GM03348 (cell line): Measurements from ENCODE around the gene SH2D6.
"Not testable (repeated sequence)": the region's sequence is repeated elsewhere in the genome, so short reads cannot be mapped to it uniquely, and the experiment has no call there.

ENCODE experiments used
- DNase-seq: peaks from one replicate; pipeline ENCODE4 v3.0.0; 2012; ENCODE audit warnings: low spot score

Gene SH2D6

DNA sequence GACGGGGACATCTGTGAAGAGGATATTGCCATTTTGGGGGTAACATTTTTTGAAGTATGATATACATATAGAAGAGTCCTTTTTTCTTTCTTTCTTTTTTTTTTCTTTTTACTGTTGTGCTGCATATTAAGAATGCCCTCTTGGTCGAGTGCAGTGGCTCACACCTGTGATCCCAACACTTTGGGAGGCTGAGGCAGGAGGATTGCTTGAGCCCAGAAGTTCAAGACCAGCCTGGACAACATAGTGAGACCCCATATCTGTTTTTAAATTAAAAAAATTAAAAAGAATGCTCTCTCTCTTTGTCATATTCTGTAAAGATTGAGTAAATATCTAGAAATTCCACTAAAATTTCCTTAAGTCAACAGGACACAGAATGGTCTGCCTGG, 3.6 kb downstream of the SH2D6 start:
- no peak for DNase-seq

DNA sequence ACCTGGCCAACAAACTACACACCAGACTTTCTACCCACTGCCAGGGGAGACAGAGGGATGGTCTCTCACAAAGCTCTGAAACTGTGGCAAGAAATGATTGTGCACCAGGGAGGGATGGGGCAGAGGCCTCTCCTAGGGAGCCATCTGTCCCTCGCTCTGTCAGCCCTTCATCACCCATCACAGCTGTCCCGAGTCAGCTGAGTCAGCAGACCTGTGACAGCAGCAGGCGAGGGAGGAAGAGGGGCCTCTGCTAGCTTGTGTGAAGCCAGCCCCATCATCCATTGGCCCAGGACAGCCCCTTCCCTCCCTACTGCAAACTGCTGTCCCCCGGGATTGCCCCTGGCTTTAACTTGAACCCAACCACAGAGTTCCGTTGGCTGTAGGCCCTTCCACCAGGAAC, 5.0 kb downstream of the SH2D6 start:
- DNase-seq, result no peak

DNA sequence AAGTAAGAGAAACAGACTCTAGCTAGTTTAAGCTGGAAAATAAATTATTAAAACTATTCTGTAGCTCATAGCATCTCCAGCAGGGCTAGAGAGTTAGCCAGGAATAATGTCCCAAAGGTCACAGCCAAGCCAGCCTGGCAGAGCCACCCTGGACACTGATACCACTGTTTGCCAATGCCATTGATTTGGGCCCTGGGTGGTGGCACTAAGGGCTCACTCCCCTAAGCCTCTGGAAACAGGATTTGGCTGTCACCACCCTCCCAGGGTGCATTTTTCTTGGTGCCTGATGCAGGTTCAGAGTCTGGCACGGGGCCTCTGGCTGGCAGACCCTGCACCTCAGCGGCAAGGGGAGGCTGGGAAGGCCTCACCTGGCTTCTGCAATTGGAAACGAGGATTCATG, 7.1 kb downstream of the SH2D6 start:
- no peak for DNase-seq

DNA sequence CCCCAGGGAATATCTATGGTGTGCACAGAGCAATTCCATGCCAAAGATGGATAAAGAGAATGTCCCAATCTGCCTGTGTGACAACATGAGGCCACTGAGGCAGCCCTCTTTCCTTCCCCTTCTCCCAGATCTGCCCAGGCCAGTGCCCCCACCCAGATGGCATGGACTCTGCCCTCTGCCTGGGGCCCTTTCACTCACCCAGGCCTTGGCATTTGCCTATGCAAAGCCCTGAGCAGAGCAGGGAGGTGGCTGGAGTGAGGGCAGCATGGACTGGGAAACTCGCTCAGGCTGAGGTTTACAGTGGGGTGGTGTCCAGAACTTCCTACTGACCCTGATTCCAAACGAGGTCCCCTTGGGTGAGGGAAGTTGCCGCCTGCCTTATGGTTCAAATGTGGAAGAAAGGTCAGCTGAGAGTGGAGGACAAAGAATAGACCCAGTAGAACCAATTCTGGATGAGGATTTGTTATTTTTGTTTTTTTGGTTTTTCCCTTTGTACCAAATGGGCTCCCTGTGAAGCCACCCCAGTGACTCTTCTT, 8.9 kb downstream of the SH2D6 start:
- no peak for DNase-seq

DNA sequence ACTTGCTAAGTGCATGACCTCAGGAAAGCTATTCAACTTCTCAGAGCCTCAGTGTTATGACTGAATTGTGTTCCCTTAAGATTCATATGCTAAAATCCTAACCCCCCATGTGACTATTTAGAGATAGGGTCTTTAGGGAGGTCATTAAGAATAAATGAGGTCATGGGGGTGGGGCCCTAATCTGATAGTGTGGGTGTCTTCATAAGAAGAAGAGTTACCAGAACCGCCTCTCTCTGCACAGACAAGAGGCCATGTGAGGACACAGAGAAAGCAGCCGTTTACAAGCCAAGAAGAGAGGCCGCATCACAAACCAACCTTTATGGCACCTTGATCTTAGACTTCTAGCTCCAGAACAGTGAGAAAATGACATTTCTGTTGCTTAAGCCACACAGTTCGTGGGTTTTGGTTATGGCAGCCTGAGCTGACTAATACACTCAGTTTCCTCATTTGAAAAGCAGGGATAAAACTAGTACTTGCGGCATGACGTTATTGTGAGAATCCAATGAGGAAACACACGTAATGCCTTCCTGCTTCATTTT, 9.9 kb downstream of the SH2D6 start:
- DNase-seq, result no peak

DNA sequence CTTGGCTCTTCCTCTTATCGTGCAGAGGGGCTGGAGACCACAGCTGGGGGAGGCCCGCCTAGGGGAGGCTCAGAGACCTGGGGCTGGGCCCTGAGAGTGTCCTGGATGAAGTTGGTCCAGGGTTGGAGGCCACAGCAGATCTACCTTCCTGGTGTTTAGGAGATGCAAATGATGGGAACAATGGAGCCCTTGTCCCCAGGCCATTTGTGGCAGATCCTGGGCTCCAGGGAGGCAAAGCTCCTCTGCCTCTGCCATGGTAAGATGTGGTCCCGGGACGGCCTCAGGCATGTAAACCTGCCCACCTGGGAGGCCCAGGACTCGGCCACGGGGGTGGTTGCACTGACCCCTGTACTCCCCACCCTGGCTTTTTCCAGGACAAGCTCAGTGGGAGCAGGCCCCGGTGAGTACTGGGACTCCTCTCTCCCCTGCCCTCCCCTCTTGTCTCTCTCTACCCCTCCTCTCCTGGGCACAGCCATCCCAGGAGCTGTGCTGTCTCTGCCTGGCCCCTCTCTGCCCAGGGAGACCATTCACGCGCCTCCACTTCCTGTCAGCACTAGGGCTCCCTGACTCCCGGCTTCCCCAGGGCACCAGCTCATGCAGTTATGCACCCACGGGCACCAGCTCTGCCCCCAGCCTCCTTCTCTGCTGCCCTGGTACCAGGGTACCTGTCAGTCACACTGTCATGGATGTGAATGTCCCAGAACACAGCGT, 10.9 kb downstream of the SH2D6 start:
- DNase-seq, result no peak

DNA sequence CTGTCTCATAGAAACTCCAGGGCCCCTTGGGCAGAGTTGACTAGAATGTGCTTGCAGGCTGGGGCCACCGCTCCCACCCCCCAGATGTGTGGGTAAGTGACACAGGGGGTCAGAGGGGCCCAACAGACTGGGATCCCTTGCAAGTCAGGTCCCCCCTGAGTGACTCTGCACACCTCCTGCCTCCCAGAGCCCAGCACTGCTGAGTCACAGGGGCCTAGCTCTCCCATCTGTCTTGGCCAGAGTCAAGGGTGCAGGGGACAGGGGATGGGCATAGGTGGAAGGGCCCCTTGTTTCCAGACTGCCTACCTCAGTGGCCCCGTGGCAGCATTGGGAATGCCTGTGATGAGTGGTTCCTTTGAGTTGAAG, 11.4 kb downstream of the SH2D6 start:
- no peak for DNase-seq

DNA sequence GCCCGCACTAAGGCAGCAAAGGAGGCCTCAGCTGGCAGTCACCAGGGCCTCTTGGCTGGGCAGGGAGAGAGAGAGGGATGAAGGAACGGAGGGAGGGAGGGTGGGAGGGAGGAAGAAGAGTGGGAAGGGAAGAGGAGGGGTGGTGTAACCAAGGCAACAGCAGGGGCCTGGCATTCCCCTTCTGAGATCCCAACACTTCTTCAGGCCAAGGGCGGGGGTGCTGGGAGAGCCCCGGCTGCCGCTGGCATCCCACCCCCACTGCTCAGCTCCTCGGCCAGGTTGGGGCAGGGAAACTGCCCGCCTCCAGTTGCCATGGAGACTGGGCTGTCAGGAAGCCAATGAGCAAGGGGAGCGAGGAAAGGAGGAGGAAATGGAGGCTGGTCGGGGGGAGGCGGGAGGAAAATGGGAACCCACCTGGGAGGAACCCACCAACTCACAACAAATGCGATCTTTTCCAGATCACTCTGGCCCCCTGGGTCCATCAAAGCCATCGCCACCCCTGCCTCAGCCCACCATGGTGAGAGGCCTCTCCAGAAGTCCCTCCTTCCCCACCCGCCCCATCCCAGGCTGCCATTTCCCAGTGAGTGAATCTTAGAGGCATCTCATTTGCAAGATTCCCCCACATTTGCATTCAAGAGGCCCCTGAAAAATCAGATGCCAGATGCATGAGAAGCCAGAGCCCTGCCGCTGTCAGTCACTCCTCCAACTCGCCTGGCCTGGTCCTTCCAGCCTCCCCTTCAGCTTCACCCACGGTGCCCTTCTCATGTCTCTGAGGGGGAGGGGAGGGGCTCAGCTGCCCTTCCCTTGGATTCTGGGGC, 12.4 kb downstream of the SH2D6 start:
- DNase-seq, result no peak

DNA sequence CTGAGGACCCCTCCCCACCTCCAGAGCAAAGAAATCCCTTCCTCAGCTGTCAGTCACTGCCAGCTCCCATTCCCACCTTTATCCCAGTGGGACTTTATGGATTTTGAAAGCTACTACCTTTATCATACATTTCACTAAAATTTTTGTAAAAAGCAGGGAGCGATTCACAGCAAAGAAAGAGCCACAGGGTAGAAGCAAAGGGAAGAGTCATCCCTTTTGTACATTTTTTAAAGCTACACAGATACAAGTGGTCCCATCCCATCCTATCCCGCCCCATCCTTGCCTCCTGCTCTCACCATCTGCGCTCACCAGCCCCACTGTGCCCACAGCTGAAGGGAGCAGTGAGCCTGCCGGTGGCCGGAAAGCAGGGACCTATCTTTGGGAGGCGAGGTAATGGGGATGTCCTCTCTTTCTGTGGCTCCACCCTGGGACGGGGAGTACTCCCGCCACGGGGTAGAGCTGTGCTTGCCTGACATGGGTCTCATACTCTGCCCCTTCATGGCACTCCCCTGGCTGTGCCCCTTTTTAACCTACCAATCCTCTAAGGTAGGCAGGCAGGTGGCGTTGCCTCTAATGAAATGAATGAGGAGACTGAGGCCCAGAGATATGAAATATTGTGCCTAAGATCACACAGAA, 13.2 kb downstream of the SH2D6 start:
- no peak for DNase-seq

DNA sequence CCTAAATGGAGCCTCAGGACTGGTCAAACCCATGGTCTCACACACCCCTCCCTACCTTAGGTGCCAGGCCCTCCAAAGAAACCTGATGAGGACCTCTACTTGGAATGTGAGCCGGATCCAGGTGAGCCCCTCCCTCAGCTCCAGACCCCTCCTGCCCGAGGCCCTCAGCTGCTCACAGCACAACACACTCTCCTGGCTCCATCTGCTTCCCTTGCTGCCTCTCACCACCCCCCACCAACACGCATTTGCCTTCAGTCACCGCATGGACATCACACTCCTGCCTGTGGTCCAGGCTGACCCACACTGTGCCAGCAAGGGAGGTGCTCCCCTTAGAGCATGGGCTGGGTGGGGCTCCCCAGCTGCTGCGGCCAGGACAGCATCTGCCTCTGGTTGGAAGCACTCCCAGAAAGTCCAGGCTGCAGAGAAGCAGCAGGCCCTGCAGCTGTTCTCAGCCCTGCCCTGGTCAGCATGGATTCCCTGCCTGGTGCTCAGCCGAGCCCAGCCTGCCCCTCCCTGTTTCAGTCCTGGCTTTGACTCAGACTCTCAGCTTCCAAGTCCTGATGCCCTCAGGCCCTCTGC, 15.1 kb downstream of the SH2D6 start:
- peak; percentile 95 for DNase-seq

DNA sequence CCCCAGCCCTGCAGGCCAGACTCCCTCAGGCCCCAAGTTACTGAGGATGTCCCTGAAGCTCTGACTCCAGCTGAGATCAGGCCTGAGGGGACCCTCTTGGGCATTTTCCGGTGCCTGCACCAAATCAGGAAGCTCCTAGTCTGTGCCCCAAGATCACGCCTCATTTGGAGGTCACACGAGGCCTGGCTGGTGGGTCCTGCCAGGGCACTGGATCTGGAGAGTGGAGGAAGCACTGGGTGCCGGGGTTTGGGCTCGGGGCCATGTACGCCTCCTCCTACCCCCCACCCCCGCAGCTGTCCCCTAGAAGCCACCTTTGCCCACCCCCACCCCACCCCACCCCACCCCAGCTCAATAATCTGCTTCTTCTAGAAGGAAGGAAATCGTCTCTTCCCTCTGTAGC, 16.2 kb downstream of the SH2D6 start:
- DNase-seq, result no peak

DNA sequence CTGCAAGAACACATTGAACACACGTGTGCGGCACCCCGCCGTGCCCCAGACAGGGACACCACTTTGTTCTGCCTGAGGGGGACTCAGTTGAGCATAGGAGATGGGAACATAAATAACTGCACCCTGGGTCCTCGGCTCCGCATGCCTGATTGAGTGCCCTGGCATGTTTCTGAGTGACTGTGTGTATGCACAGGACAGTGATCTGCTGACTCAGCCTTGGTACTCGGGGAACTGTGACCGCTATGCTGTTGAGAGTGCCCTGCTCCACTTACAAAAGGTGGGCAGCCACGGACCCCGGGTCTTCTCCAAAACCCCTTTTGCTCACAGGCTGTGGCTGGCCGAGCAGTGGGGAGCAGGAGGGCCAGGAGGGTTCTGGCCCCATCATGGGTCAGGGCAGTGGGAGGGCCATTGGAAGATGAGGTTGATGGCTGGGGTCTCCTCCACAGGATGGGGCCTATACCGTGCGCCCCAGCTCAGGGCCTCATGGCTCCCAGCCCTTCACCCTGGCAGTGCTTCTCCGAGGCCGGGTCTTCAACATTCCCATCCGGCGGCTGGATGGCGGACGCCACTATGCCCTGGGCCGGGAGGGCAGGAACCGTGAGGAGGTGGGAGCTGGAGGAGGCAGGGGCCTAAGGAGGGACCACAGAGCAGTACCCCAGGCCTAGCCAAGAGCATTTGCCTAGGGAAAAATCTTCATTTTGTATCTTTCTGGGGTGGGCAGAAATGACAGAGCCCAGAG, 16.9 kb downstream of the SH2D6 start:
- DNase-seq, result no peak

DNA sequence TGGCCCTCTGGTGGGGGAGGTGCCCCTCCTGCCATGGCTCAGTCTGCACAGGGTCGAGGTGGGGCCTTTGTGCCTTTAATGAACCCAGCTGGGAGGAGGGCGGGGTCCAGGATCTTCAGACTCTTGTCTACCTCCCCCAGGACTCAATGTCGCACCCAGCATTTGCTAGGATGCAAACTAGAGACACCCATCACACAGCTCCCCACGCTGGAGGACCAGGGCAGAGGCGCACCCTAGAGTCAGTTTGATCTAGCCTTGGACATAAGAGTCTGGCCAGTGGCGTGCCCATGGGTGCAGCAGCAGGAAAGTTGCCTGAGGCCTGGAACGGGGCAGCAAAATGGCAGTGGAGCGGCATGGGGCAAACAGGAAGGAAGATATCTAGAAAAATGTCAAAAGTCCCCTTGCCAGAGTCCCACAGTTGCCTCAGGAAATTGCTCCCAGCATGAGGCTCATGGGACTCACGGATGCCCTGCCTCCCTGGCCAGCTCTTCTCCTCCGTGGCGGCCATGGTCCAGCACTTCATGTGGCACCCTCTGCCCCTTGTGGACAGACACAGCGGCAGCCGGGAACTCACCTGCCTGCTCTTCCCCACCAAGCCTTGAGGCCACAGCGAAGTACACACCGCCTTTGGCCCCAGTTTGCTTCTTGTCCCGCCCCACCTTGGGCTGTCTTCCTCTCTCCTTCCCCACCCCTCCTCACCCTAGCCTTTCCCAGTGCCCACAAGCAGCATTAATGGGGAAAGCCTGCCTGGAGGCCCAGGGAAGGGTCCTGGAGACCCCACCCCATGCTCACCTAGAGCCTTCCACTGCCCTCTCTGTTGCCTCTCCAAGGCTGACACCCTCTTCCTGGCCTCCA, 17.7 kb downstream of the SH2D6 start:
- DNase-seq, result no peak

DNA sequence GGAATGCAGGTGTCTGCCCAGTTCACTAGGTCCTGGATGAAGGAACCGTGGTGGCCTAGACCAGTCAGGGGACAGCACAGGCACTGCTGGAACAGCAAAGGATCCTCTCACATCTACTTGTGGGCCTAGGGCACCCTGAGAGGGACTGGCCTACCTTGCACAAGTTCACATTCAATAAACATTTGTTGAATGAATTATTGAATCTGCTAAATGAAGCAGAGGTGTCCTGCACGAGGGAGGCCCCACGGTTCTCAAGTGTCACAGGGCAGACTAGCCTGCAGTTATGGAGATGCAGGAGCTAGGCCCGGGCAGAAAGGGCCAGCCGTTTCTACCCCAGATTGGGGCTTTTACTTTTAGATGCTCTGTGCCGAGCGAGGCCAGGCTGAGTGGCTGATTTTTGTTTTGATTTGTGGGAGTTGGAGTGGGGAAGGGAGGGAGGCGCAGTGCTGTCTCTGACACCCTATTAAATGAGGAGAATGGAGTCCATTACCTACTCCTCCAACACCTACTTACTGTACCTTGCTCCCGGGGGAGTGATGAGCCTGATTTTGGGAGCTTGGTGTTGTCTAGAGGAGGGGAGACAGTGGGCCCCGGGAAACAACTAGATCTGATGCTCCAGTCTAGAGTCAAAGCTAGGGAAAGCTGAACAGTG, 18.4 kb downstream of the SH2D6 start:
- DNase-seq, result no peak

DNA sequence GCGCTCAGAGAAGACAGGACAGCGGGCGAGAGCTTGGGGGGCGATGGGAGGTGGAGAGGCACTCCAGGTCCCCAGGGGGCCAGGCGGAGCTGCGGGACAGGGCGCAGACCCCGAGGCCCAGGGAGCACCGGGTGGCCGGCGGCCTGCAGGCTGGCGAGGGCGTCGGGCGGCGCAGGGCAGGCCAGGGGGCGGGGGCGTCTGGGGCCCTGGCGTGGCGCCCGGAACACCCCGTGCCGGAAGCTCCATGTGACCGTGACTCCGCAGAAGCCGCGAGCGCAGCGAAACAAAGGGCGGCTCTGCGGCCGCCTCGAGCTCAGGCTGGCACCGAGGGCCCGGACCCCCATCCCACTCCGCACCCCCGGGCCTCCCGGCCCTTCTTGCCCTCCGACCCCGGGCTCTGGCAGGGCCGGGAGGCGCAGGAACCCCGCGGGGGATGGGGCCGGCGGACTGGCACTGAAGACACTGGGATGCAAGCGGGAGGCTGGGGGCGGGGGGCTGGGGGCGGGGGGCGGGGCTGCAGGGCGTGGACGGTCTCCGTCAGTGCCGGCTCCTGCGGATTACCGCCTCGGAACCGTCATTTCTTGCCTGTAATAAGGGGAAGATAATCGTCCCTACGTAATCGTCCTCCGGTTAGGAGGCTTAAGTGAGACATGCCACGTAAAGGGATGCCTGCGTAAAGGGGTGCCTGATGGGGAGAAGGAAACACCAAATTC, 19.1 kb downstream of the SH2D6 start:
- DNase-seq, result peak; percentile 91

DNA sequence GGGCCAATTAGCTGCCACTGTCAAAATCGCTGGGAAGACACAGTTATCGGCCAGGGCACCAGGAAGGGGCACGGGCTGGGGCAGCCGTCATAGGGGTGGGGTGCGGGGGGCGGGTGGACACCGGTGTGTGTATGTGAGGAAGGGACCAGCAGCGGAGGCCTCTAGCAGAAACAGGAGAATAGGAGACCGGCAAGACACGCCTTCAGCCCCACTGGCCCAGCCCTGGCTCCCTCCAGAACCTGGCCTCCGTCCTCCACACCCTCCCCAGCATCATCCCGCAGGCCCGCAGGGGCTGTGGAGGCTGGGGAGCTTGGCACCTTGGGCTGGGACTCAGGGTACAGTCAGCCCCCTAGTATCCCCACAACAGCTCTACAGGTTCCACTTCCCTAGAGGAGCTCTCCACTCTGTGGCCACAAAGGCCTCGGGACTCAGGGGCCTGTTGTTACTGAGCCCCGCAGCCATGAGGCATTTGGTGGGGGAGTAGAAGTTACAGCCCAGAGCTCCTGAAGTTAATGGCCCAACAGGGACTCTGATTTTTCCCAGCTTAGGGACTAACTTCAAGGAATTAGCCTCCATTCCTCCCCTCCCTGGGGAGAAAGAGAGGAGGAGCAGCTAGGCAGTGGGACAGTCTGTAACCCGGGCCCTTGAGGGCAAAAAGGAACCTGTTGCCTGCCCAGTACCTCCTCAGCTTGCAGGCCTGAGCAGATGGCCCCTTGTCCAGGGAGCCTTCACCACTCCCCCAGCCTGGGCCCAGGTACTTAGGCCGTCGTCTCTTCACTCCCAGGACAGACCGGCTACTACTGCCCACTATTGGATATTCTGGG, 19.9 kb downstream of the SH2D6 start:
- DNase-seq, result peak; percentile 23

DNA sequence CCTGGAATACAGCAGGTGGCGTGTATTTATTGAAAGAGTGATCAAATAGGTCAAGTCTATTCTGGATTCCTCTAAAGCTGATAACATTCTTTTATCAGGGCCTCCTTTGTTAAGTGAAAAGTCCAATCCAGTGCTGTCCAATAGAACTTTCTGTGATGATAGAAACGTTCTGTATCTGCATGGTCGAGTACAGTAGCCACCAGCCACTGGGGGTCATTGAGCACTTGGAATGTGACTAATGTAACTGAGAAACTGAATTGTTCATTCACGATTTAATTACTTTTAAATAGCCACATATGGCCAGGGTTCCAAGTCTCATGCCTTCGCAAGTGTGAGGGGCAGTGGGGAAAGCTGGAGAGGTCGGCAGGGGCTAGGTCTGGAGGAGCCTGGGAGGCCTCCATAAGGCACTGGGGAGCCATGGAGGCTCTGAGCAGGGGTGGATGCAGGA, 20.5 kb downstream of the SH2D6 start:
- DNase-seq, result no peak

DNA sequence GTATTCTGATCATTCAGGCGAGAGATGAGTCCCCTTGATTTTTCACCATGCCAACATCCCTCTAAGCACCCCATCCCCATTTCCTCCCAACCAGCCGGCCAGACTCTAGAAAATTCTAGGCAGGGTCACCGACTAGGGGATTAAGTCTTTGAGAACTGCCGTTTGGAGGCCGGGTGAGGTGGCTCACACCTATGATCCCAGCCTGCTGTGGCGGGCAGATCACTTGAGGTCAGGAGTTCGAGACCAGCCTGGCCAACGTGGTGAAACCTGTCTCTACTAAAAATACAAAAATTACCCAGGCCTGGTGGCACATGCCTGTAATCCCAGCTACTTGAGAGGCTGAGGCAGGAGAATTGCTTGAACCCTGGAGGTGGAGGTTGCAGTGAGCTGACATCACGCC, 21.1 kb downstream of the SH2D6 start:
- DNase-seq, result not testable (repeated sequence)

DNA sequence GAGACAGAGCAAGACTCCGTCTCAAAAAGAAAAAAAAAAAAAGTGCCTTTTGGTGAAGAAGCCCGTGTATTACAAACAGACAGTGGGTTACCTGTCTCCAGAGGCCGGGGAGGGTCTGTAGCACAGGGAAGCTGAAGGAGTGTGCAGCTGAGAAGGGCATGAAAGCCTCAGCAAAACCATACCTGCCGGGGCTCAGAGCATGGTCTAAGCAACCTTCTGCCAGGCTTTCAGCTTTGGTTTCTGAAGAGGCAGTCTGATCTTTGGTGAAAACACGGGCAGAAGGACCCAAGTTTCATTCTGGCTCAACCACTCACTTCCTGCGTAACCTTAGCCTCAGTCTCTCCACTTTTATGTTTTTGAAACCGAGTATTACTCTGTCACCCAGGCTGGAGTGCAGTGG, 21.5 kb downstream of the SH2D6 start:
- no peak for DNase-seq
